IPS-NIHi11 (cell line): ENCODE data around the gene ACHE.
A peak's percentile ranks its signal among the peaks of the same experiment; 100 is the strongest.

ENCODE experiments used
- DNase-seq: peaks from one replicate; pipeline ENCODE4 v3.0.0; 2012; ENCODE audit warnings: mixed read lengths, low spot score

ACHE gene

GRCh38 chr7:100896732-100897608, 1.3 kb upstream of the ACHE start:
- DNase-seq, result peak; percentile 63

GRCh38 chr7:100895956-100896731, 456 bp upstream of the ACHE start:
- DNase-seq, result peak; percentile 68

GRCh38 chr7:100894860-100895700, 608 bp downstream of the ACHE start:
- DNase-seq, result peak; percentile 80

GRCh38 chr7:100893910-100894721, 1.6 kb downstream of the ACHE start:
- DNase-seq, result no peak

- DNase-seq, result no peak
Measured at GRCh38 chr7:100893318-100893895, 2.3 kb downstream of the ACHE start.

GRCh38 chr7:100892364-100893317, 3.0 kb downstream of the ACHE start:
- DNase-seq, result no peak

- DNase-seq, result no peak
Measured at GRCh38 chr7:100891568-100892247, 4.0 kb downstream of the ACHE start.

GRCh38 chr7:100890653-100891567, 4.8 kb downstream of the ACHE start:
- peak; percentile 32 for DNase-seq

GRCh38 chr7:100888988-100889750, 6.5 kb downstream of the ACHE start, which contains the start of gene UFSP1:
TSS of gene UFSP1 (minus strand) at chr7:100889715. CDS start at chr7:100889271, 444 bp downstream.
- no peak for DNase-seq

- DNase-seq, result no peak
Measured at GRCh38 chr7:100888291-100888987, 7.2 kb downstream of the ACHE start.

GRCh38 chr7:100887516-100888290, 8.0 kb downstream of the ACHE start:
- no peak for DNase-seq

GRCh38 chr7:100886936-100887515, 8.7 kb downstream of the ACHE start:
- no peak for DNase-seq

GRCh38 chr7:100886142-100886935, 9.3 kb downstream of the ACHE start:
- DNase-seq, result no peak

- no peak for DNase-seq
Measured at GRCh38 chr7:100885440-100886141, 10.1 kb downstream of the ACHE start.
